Lower leg skin (tissue), 3 donors: ENCODE data around the gene ODAD4.

Experiments used
- POLR2A ChIP-seq, 2 donors: fragments of 450-650 bp; IDR thresholded peaks; one replicate each; pipeline ENCODE4 v1.6.1; 2016 to 2017; ENCODE audit warnings: antibody characterized with exemption in 2 of 2, mild to moderate bottlenecking in 1 of 2, moderate library complexity in 1 of 2
- TF ChIP-seq, protein P1 (sequence below), 3 donors: fragments of 450-650 bp; IDR thresholded peaks; one replicate each; pipeline ENCODE4 v1.5.1; 2016; ENCODE audit warnings: antibody characterized with exemption in 3 of 3, mild to moderate bottlenecking in 3 of 3, moderate library complexity in 2 of 3

- TF ChIP-seq POLR2A (IDR thresholded peaks at IDR 0.05), result no peak
- TF ChIP-seq, protein P1, sequence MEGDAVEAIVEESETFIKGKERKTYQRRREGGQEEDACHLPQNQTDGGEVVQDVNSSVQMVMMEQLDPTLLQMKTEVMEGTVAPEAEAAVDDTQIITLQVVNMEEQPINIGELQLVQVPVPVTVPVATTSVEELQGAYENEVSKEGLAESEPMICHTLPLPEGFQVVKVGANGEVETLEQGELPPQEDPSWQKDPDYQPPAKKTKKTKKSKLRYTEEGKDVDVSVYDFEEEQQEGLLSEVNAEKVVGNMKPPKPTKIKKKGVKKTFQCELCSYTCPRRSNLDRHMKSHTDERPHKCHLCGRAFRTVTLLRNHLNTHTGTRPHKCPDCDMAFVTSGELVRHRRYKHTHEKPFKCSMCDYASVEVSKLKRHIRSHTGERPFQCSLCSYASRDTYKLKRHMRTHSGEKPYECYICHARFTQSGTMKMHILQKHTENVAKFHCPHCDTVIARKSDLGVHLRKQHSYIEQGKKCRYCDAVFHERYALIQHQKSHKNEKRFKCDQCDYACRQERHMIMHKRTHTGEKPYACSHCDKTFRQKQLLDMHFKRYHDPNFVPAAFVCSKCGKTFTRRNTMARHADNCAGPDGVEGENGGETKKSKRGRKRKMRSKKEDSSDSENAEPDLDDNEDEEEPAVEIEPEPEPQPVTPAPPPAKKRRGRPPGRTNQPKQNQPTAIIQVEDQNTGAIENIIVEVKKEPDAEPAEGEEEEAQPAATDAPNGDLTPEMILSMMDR (IDR thresholded peaks at IDR 0.05), result no peak
Observed at GRCh38 chr17:41917192-41917591, 13.2 kb upstream of the ODAD4 start.
